ENCODE data around the gene LSM12.
A peak's percentile ranks its signal among the peaks of the same experiment; 100 is the strongest.
"Not testable (repeated sequence)": the region's sequence is repeated elsewhere in the genome, so short reads cannot be mapped to it uniquely, and the experiment has no call there.

LSM12 gene

DNA sequence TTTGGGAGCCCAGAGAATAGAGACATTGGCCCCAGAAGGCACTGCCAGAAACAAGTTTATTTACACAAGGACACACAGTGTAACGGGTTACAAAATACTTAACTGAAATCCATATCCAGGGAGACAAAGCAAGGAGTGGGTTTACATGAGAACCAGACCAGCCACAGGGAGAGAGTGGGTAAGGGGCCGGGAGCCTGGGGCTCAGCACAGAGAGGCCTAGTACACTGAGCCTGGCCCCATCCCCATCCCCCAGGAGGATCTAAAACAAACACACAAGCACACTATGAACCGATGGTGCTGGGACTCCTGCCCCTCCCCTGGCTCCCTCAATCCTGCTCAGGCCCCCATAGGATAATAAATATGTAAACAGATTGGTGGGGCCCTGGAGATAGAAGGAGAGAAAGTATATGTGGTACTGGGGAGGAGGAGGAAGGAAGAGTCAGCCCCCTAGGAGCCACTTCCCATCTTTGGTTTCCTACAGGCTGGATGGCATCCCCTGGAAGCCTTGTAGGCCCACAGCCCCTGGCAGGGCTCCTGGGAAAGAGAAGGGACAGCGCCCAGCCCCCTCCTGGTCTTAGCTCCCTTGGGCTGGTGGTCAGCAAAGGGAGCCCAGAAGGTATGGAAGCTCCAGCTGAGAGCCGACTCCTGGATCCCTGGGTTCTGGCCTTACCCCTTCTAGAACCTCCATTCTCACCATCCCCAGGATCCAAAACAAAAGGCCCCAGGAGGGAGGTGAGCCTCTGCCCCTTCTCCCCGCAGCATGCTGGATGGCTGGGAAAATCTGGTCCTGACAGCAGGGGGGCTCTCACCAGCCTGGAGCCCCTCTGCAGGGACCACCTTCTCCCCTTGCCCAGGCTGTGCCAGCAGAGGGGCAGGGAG lies 10.5 kb upstream of the LSM12 start:
- no peak for DNase-seq (ENCODE audit: low spot score)

DNA sequence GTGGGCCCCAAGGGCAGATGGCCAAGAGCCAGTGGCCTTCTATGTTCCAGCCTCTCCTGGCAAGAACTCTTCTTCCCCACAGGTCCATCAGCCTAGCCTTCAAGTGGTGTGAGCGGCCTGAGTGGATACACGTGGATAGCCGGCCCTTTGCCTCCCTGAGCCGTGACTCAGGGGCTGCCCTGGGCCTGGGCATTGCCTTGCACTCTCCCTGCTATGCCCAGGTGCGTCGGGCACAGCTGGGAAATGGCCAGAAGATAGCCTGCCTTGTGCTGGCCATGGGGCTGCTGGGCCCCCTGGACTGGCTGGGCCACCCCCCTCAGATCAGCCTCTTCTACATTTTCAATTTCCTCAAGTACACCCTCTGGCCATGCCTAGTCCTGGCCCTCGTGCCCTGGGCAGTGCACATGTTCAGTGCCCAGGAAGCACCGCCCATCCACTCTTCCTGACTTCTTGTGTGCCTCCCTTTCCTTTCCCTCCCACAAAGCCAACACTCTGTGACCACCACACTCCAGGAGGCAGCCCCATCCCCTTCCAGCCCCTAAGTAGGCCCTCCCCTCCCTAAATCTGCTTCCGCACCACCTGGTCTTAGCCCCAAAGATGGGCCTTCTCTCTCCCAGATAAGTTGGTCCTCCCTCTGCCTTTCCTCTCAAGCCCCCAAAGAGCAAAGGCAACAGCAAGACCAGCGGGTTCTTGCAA lies 9.3 kb upstream of the LSM12 start:
- DNase-seq (ENCODE audit: low spot score) = no peak

DNA sequence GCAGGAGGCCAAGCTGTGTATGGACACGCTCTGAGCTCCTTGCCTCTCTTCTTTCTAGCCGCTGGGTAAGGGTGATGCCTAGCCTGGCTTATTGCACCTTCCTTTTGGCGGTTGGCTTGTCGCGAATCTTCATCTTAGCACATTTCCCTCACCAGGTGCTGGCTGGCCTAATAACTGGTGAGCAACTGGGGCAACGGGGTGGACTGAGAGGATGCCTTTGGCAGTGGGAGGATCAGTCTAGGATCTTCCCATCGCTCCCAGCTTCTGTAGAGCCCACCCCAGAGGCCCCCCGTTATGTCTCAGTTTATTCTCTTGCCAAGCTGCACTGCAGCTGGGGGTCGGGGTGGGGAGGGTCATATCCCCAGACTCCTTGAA lies 8.4 kb upstream of the LSM12 start:
- DNase-seq (ENCODE audit: low spot score) = no peak

DNA sequence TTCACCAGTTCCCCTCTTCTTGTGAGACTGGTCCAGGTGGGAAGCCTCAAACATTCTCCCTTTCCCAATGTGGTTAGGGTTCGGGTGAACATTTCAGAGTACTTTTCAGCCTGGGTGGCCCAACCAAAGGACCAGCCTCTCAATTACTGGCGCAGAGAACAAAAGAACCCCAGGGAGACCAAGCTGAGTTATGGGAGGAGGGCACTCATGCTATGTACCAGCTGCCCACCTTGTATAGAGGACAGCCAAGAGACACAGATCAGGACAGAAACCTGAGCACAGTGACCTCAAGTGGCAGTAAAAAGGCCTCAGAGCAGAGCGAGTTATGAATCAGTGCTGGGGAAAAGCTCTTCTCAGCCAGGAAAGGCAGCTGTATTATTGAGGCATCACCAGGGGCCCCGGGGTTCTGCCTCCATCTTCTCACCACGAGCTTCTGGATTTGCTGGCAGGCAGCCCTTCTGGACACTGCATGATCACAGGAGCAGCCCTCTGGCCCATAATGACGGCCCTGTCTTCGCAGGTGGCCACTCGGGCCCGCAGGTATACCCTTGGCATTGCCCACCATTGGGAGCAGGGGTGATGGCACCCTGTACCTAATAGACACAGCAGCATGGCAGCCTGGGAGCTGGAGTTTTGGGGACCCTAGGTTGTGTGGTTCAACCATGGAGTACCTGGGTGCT lies 7.9 kb upstream of the LSM12 start:
- DNase-seq (ENCODE audit: low spot score) = no peak

DNA sequence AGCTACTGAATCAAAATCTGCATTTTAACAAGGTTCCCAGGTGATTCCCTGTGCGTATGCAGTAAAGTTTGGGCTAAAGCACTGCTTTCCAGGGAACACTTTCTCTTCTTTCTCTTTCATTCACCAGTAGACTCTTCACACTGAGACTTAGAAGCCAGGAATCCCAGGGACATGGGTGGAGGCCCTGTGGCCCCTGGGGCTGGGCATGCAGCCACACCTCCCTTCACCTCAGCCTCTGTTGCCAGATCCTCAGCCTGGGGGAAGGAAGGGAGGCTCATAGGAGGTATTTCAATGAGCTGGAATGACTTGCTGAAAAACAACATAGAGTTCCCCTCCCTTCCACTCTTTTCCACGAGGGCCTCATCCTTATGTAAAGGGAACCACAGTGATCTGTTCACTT lies 5.3 kb upstream of the LSM12 start:
- DNase-seq (ENCODE audit: low spot score) = no peak

DNA sequence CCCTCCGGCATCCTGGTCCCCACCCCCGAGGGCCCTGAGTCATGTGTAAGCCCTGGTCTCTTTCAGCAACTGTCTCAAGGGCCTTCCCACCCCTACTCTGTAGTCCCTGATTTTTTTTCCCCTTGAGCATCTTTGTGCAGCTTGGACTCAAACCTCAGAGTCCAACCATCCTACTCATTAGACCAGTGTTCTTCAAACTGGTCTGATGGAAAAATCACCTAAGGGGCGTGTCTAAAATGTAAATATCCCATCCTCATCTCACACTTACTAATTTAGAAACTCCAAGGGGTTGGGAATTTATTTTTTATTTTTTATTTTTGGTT lies 4.7 kb upstream of the LSM12 start:
- no peak for DNase-seq (ENCODE audit: low spot score)

DNA sequence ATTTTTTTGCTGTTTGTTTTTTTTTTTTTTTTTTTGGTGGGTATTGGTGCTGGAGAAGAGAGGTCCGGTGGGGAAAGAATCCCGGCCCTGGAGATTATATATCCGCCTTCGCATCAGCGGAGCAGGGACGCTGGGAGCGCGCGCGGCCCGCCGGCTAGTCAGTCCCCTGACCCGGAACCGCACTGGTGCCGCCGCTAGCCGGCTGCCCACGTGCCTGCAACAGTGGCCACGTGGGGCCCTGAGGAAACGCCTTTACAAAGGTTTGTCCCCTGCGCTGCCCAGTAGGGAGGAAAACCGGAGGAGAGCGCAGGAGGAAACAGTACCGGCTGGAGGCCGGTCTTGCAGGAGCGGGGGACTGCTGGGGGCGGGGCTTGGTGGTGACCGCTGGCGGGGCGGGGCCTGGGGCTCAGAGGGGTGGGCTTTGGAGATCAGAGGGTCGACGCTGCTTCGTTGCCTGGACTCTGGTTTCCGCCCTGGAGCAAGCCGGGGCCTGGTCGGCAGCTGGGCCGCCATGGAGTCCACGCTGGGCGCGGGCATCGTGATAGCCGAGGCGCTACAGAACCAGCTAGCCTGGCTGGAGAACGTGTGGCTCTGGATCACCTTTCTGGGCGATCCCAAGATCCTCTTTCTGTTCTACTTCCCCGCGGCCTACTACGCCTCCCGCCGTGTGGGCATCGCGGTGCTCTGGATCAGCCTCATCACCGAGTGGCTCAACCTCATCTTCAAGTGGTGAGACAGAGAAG lies 4.2 kb upstream of the LSM12 start, which contains the start of gene G6PC3:
G6PC3 (plus strand) TSS at position 281 of the 743 bp plus-strand sequence; CDS start at position 512, 231 bp downstream.
- DNase-seq (ENCODE audit: low spot score) = peak; percentile 98

DNA sequence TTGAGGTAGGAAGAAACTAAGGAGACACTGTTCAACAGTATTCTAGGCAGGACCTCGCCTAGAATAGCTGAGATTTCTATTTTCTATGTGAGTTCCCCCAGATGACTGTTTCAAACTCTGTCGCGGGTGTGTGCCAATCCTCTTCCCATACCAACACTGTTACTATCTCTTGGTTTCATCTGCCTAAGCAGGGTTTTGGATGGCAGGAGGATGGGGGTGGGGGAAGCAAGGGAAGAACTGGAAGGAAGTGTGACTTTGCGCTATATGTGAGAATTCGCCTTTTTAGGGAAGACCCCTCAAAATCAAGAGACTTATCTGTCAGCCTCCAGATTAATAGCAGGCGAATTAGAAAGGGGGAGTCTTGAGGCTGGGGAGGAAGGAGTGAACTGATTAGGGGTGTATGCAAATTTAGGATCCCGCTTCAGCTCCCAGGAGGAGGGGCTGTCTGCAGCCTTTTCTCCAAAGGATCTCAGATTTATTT lies 3.5 kb upstream of the LSM12 start:
- no peak for DNase-seq (ENCODE audit: low spot score)

DNA sequence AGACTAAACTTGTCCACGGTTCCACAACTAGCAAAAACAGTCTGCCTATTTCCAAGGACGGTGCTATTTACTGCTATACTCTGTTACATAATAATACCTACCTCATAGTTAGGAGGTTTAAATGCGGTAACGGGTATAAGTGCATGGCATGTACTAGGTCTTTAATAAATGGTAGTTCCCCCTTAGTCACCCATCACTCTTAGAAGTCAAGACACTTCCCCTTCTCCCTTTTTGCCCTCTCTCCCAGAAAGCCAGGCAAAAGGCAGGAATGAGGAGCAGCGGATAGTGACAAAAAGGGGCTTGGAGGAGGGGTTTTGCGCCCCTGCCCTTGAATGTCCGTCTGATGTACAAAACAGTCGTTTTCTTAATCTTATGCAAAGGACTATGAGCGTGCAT lies 1.1 kb upstream of the LSM12 start:
- DNase-seq (ENCODE audit: low spot score) = no peak

DNA sequence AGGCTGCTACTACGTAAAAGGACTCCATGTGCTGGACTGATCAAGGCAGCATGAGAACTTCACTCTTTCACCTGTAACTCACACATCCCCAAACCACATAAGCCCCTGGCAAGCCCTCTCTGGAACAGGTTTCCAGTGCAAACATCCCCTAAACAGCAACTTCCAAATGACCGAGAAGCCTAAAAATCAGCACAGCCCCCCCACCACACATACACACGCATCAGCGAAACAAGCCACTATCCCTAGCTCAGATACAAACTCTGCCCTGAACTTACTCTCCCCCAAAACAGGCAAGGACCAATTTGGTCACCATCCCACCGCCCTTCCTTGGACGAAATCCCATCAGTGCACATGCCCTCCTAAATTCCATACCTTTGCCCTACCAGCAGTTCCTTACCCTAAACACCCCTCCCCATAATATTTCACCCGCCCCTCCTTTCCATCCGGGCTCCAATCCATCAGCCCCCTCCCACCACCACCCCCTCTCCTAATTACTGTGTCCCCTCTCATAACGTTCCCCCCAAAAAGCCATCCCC lies 735 bp downstream of the LSM12 start:
- no peak for DNase-seq (ENCODE audit: low spot score)

DNA sequence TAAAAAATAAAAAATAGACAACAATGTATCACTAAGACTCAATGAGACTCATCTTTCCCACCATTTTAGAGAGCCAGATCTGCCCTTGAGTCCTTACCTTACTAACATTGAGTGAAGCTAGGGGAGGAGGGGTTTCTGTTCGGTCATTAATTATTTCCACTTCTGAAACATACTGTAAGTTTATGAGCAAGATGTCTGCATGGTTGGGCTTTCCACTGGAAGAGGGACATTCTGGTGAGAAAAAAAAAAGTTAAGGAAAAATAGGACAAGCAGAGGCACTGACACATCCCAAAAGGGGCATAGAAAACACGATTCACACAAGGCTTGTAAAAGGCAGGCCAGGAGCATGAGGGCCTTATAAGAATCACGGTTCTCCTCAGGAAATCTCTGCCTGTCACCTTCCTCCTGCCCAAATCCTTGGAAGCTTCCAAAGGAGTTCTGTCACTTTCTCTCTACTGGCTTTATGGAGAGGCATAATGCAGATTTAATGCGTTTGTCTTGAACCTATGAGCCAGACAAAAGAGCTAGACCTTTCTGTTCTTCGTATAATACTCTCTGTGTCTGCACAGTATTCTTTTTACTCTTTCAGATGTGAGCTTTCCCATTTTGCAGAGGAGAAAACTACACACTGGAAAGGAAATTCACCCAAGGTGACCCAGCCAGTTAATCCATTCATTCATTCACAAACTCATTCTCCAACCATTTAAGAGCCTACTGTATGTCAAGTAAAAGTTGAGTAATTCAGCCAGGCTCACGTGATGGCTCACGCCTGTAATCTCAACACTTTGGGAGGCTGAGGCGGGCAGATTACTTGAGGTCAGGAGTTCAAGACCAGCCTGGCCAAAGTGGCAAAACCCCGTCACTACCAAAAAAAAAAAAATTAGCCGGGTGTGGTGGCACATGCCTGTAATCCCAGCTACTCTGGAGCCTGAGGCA lies 2.5 kb downstream of the LSM12 start:
- DNase-seq (ENCODE audit: low spot score) = no peak

DNA sequence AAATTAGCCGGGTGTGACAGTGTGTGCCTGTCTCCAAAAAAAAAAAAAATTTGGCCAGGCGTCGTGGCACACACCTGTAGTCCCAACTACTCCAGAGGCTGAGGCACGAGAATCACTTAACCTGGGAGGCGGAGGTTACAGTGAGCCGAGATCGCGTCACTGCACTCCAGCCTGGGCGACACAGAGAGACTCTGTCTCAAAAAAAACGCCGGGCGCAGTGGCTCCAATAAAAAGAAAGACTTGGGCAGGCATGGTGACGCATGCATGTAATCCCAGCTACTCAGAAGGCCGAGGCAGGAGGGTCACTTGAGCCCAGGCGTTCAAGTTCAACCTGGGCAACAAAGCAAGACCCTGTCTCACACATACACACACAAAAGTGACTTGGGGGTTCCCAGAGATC lies 3.6 kb downstream of the LSM12 start:
- DNase-seq (ENCODE audit: low spot score) = no peak

DNA sequence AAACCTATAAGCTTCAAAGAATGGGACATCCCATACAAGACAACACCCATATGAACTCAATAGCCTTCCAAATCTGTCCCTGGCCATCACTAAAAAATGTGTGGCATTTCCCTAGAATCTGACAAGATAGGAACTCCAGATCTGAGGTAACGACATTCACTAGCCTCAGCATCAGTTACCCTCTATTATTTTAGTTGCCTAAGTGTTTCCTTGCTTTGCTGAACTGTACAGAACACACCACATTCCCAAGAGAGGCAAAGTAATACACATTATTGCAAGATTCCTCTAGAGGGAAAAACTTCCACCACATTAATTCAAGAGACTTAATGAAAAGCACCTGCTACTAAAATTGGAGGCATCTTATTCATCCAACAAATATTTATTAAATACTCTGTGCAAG lies 5.0 kb downstream of the LSM12 start:
- DNase-seq (ENCODE audit: low spot score) = no peak

DNA sequence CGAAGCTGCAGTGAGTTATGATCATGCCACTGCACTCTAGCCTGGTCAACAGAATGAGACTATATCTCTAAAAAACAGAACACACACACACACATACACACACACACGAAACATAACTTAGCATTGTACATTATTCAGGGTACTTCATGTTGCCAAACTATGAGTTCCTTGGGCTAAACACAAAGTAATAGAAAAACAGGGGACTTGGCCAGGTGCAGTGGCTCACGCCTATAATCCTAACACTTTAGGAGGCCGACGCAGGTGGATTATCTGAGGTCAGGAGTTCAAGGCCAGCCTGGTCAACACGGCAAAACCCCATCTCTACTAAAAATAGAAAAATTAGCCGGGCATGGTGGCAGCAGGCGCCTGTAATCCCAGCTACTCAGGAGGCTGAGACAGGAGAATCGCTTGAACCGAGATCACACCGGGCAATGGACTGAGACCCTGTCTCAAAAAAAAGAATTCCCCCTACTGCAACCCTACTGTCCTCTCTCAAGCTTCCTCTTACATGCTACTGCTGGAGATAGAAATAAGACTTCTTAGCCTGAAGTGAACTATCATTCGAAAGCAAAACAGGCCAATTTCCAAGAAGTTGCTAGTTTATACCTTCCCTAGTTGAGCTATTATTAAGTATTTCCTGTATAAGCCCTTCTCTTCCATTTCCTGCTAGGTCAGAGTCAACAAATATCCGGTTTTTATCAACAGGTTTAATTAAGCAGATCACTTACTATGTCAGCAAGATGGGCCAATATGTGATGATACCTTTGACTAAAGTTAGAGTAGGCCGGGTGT lies 7.2 kb downstream of the LSM12 start:
- no peak for DNase-seq (ENCODE audit: low spot score)

DNA sequence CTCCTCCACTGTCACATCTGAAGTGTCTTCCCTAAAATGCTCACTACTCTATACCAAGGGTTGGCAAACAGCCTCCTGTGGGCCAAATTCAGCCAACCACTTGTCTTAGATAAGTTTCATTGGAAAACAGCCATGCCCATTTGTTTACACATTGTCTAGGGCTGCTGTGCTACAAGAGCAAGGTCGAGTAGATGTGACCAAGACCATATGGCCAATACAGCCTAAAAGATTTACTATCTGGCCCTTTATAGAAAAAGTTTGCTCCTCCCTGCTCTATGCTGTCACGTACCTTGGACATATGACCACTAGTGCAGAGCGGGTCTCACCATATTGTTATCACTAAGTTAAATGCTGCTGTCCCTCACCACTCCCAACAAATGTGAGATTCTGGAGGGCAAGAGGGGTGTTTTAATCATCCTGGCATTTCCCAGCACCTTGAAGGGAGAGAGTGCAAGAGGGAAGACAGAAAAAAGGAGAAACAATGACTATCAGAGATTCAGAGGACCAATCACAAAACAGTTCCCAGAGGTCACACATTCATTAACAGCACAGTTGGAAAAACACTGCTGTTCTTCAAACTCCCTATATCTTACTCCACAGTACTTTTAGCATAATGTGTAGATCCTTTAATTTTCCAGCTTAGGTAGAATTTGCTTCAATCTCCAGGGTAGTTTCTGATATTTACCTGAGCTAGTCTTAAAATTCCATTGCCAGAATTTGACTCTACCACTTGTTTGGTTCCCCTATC lies 13.2 kb downstream of the LSM12 start:
- no peak for DNase-seq (ENCODE audit: low spot score)

DNA sequence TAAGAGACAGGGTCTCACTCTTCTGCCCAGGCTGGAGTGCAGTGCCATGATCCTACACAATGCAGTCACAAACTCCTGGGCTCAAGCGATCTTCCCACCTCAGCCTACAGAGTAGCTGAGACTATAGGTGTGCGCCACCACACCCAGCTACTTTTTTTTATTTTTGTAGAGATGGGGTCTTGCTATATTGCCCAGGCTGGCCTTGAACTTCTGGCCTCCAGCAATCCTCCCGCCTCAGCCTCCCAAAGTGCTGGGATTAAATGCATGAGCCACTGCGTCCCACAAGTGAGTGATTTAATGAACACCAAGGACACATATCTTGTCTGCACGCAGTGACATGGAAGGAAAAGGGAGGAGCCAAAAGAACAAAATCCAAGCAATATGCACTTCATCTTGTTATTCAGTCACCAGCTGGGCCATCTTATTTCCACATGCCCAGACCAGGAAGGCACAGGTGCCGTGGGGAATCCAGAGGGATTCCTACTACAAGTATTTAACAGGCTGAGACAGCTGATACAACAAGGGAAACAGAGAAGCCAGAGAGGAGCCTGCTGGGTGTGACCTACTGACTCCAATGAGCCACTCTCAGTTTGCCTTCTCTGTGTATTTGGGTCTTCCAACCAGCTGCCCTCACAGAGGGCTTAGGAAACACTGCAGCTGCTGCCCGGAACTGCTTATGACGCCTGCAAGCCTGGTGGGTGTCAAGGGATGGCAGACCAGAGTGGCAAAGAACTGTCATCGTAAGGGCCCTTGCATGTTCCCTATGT lies 17.0 kb downstream of the LSM12 start:
- DNase-seq (ENCODE audit: low spot score) = no peak

DNA sequence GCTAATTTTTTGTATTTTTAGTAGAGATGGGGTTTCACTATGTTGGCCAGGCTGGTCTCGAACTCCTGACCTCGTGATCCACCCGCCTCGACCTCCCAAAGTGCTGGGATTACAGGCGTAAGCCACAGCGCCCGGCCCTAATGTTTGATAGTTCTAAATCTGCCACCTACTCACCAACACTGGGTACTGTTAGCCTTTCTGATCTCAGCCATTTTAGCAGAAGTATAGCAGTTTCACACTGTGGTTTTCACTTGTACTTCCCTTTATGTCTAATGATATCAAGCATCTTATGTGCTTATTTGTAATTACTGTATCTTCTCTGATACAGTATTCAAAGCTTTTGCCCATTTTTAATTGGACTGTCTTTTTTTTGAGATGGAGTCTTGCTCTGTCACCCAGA lies 19.6 kb downstream of the LSM12 start:
- DNase-seq (ENCODE audit: low spot score) = not testable (repeated sequence)

DNA sequence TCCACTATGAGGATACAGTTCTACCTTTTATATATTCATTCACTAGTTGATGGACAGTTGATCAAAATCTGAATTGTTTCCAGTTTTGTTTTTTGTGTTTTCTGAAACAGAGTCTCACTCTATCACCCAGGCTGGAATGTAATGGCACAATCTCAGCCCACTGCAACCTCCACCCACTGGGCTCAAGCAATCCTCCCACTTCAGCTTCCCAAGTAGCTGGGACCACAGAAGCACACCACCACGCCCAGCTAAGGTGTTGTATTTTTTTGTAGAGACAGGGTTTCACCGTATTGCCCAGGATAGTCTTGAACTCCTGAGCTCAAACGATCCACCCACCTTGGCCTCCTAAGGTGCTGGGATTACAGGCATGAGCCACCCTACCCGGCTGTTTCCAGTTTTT lies 21.0 kb downstream of the LSM12 start:
- DNase-seq (ENCODE audit: low spot score) = no peak
